ENCODE results near the gene CACNB4.
"Not testable (repeated sequence)": the region's sequence is repeated elsewhere in the genome, so short reads cannot be mapped to it uniquely, and the experiment has no call there.

Gene CACNB4

GRCh38 chr2:151887164-151887563, 211.7 kb downstream of the CACNB4 start:
- DNase-seq, result no peak

GRCh38 chr2:151886241-151886640, 212.6 kb downstream of the CACNB4 start:
- DNase-seq, result no peak

- no peak for DNase-seq
These were observed 215.9 kb downstream of the CACNB4 start for GRCh38 chr2:151882786-151883445.

GRCh38 chr2:151881342-151881741, 217.5 kb downstream of the CACNB4 start:
- no peak for DNase-seq

GRCh38 chr2:151880586-151880985, 218.3 kb downstream of the CACNB4 start:
- DNase-seq, result no peak

- no peak for DNase-seq
These were observed 219.9 kb downstream of the CACNB4 start for GRCh38 chr2:151878655-151879563.

GRCh38 chr2:151878204-151878603, 220.6 kb downstream of the CACNB4 start:
- no peak for DNase-seq

- DNase-seq, result not testable (repeated sequence)
These were observed 223.2 kb downstream of the CACNB4 start for GRCh38 chr2:151875631-151876030.

- DNase-seq, result no peak
These were observed 226.4 kb downstream of the CACNB4 start for GRCh38 chr2:151872463-151872862.

- no peak for DNase-seq
These were observed 229.6 kb downstream of the CACNB4 start for GRCh38 chr2:151869291-151869690.

- no peak for DNase-seq
These were observed 236.1 kb downstream of the CACNB4 start for GRCh38 chr2:151862700-151863099.

- no peak for DNase-seq
These were observed 237.7 kb downstream of the CACNB4 start for GRCh38 chr2:151861174-151861573.

- DNase-seq, result no peak
These were observed 238.2 kb downstream of the CACNB4 start for GRCh38 chr2:151860613-151861146.

GRCh38 chr2:151860210-151860609, 238.6 kb downstream of the CACNB4 start:
- no peak for DNase-seq

GRCh38 chr2:151857650-151858049, 241.2 kb downstream of the CACNB4 start:
- DNase-seq, result no peak

- DNase-seq, result no peak
These were observed 243.7 kb downstream of the CACNB4 start for GRCh38 chr2:151855111-151855510.

- no peak for DNase-seq
These were observed 245.6 kb downstream of the CACNB4 start for GRCh38 chr2:151853070-151853758.

GRCh38 chr2:151852260-151853069, 246.4 kb downstream of the CACNB4 start:
- no peak for DNase-seq

- no peak for DNase-seq
These were observed 247.1 kb downstream of the CACNB4 start for GRCh38 chr2:151851761-151852160.

- DNase-seq, result no peak
These were observed 249.3 kb downstream of the CACNB4 start for GRCh38 chr2:151849413-151850010.

- DNase-seq, result no peak
These were observed 253.0 kb downstream of the CACNB4 start for GRCh38 chr2:151845884-151846283.

GRCh38 chr2:151845481-151845880, 253.4 kb downstream of the CACNB4 start:
- DNase-seq, result no peak
